HepG2 (cell line): Measurements from ENCODE around the gene FXYD4. TPM values are rescaled to one million over a fixed set of nuclear protein-coding genes. Genes with fewer than 3 reads are reported as not detected.

Experiments
- BRCA1 ChIP-seq: sonication (generic); formaldehyde crosslinking; IDR thresholded peaks from 2 replicates; pipeline ENCODE4 v1.4.0; 2020; ENCODE audit warnings: missing genetic modification reagents
- CEBPG ChIP-seq: IDR thresholded peaks from 2 replicates; pipeline ENCODE4 v1.6.1; 2016
- HDAC2 ChIP-seq: sonication (generic); formaldehyde crosslinking; IDR thresholded peaks from 2 replicates; pipeline ENCODE4 v1.4.0; 2020; ENCODE audit warnings: missing genetic modification reagents
- NFATC3 ChIP-seq: sonication (generic); formaldehyde crosslinking; IDR thresholded peaks from 2 replicates; pipeline ENCODE4 v1.5.1; 2020; ENCODE audit warnings: mild to moderate bottlenecking, missing genetic modification reagents
- NFYB ChIP-seq: sonication (generic); formaldehyde crosslinking; IDR thresholded peaks from 2 replicates; pipeline ENCODE4 v1.4.0; 2020; ENCODE audit warnings: missing genetic modification reagents
- NR1H2 ChIP-seq: sonication (generic); formaldehyde crosslinking; IDR thresholded peaks from 2 replicates; pipeline ENCODE4 v1.8.1; 2022; ENCODE audit warnings: low read depth, missing genetic modification reagents, borderline replicate concordance
- RFXAP ChIP-seq: sonication (generic); formaldehyde crosslinking; IDR thresholded peaks from 2 replicates; pipeline ENCODE4 v1.4.0; 2020; ENCODE audit warnings: missing genetic modification reagents, borderline replicate concordance
- TCF7L2 ChIP-seq: IDR thresholded peaks from 2 replicates; pipeline ENCODE4 v1.6.1; 2011; ENCODE audit warnings: mild to moderate bottlenecking, low read depth, low read length, moderate library complexity
- ZNF350 ChIP-seq: sonication (generic); formaldehyde crosslinking; IDR thresholded peaks from 2 replicates; pipeline ENCODE4 v1.4.0; 2020; ENCODE audit warnings: mild to moderate bottlenecking, low read depth, missing genetic modification reagents, borderline replicate concordance
- ZNF543 ChIP-seq: sonication (generic); formaldehyde crosslinking; IDR thresholded peaks from 2 replicates; pipeline ENCODE4 v1.4.0; 2020; ENCODE audit warnings: mild to moderate bottlenecking, missing genetic modification reagents
- ZNF557 ChIP-seq: sonication (generic); formaldehyde crosslinking; IDR thresholded peaks from 2 replicates; pipeline ENCODE4 v1.4.0; 2020; ENCODE audit warnings: missing genetic modification reagents
- ZNF879 ChIP-seq: sonication (generic); formaldehyde crosslinking; IDR thresholded peaks from 2 replicates; pipeline ENCODE4 v1.8.1; 2023; ENCODE audit warnings: missing genetic modification reagents
- polyA plus RNA-seq, 8 experiments: library from polyadenylated mRNA; depleted of rRNA in 3 of 8; stranded (reverse) in 7 of 8; unstranded in 1 of 8; fragments of >200 nt; fragmentation: Illumina TruSeq in 4 of 8; extraction: Trizol in 4 of 8; gene quantifications; 2 replicates each; pipeline versions ENCODE4 v1.2.1 to v1.2.3, GENCODE V29; 2011 to 2016; ENCODE audit warnings: low read depth in 4 of 8, missing spikeins in 1 of 8, mixed read lengths in 1 of 8; ENCODE audit not compliant: insufficient read depth in 1 of 8
- total RNA-seq, 5 experiments: library from RNA; depleted of rRNA; stranded (reverse); fragments of >200 nt; fragmentation: Illumina TruSeq; extraction: Trizol; gene quantifications; 2 replicates each; pipeline ENCODE4 v1.2.3, GENCODE V29; 2016; ENCODE audit warnings: low read depth in 1 of 5
- TF ChIP-seq, protein P1 (sequence below): IDR thresholded peaks from 2 replicates; pipeline ENCODE4 v1.4.0; 2020; ENCODE audit warnings: mild to moderate bottlenecking, missing genetic modification reagents
- TF ChIP-seq, protein P2 (sequence below): sonication (generic); formaldehyde crosslinking; IDR thresholded peaks from 2 replicates; pipeline ENCODE4 v1.8.1; 2022; ENCODE audit warnings: mild to moderate bottlenecking, missing genetic modification reagents
- TF ChIP-seq, protein P3 (sequence below): IDR thresholded peaks from 2 replicates; pipeline ENCODE4 v1.6.1; 2016; ENCODE audit warnings: missing genetic modification reagents, missing compliant biosample characterization
- TF ChIP-seq, protein P4 (sequence below): sonication (generic); formaldehyde crosslinking; IDR thresholded peaks from 2 replicates; pipeline ENCODE4 v1.4.0; 2020; ENCODE audit warnings: missing genetic modification reagents
- TF ChIP-seq, protein P5 (sequence below): sonication (generic); formaldehyde crosslinking; IDR thresholded peaks from 2 replicates; pipeline ENCODE4 v1.8.1; 2023; ENCODE audit warnings: mild to moderate bottlenecking, inconsistent platforms, moderate library complexity, missing genetic modification reagents, borderline replicate concordance
- TF ChIP-seq, protein P6 (sequence below): sonication (generic); formaldehyde crosslinking; IDR thresholded peaks from 2 replicates; pipeline ENCODE4 v1.8.1; 2023; ENCODE audit warnings: mild to moderate bottlenecking, moderate library complexity, missing genetic modification reagents
- TF ChIP-seq, protein P7 (sequence below): sonication (generic); formaldehyde crosslinking; IDR thresholded peaks from 2 replicates; pipeline ENCODE4 v1.5.0; 2020; ENCODE audit warnings: mild to moderate bottlenecking, low read depth, missing genetic modification reagents, borderline replicate concordance

The FXYD4 gene
- total and polyA plus RNA-seq, 2 of the 13 experiments (the other 11 are each of a cell fraction or from before 2014, with no cell fraction given) = not detected

DNA sequence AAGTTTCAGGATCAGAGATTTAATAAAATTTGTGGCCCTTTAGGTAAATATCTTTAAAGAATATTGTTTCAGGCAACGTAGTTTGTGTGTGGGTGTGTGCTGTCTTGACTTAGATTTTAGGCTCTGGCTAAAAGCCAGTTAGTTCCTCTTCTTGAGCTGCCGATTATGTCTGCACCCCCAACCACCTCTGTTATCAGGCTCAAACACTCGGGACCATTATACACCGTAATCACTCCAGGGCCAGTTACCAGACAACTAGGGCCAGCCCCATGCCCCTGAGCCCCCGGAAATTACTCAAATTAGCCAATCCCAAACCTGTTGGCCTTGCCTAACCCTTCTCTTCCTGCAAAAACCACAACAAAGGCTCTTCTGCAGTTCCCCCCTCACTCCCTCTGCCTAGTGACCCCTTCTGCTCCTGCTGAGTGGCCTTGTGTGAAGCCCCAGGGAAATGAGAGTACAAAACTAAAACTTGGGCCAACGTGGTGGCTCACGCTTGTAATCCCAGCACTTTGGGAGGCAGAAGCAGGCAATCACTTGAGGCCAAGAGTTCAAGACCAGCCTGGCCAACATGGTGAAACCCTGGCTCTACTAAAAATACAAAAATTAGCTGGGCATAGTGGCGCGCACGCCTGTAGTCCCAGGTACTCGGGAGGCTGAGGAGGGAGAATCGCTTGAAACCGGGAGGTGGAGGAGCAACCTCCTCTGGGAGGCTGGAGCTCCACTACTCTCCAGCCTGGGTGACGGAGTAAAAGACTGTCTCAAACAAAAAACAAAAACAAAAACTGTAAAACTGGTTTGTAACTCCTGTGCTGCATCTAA is 46.7 kb downstream of the FXYD4 start (continued):
- no peak for TF ChIP-seq ZNF543 (CRISPR knock-in tag)
- no peak for TF ChIP-seq BRCA1 (CRISPR knock-in tag)
- 0 out of 2 replicates have a peak, but pooled peaks have one; percentile 50 for TF ChIP-seq RFXAP (CRISPR knock-in tag)
- TF ChIP-seq, protein P1, sequence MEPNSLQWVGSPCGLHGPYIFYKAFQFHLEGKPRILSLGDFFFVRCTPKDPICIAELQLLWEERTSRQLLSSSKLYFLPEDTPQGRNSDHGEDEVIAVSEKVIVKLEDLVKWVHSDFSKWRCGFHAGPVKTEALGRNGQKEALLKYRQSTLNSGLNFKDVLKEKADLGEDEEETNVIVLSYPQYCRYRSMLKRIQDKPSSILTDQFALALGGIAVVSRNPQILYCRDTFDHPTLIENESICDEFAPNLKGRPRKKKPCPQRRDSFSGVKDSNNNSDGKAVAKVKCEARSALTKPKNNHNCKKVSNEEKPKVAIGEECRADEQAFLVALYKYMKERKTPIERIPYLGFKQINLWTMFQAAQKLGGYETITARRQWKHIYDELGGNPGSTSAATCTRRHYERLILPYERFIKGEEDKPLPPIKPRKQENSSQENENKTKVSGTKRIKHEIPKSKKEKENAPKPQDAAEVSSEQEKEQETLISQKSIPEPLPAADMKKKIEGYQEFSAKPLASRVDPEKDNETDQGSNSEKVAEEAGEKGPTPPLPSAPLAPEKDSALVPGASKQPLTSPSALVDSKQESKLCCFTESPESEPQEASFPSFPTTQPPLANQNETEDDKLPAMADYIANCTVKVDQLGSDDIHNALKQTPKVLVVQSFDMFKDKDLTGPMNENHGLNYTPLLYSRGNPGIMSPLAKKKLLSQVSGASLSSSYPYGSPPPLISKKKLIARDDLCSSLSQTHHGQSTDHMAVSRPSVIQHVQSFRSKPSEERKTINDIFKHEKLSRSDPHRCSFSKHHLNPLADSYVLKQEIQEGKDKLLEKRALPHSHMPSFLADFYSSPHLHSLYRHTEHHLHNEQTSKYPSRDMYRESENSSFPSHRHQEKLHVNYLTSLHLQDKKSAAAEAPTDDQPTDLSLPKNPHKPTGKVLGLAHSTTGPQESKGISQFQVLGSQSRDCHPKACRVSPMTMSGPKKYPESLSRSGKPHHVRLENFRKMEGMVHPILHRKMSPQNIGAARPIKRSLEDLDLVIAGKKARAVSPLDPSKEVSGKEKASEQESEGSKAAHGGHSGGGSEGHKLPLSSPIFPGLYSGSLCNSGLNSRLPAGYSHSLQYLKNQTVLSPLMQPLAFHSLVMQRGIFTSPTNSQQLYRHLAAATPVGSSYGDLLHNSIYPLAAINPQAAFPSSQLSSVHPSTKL = peak; percentile 83
- no peak for TF ChIP-seq NFATC3
- peak; percentile 53; the same call in 1 of the 2 replicates for TF ChIP-seq ZNF350 (CRISPR knock-in tag)
- TF ChIP-seq, protein P2, sequence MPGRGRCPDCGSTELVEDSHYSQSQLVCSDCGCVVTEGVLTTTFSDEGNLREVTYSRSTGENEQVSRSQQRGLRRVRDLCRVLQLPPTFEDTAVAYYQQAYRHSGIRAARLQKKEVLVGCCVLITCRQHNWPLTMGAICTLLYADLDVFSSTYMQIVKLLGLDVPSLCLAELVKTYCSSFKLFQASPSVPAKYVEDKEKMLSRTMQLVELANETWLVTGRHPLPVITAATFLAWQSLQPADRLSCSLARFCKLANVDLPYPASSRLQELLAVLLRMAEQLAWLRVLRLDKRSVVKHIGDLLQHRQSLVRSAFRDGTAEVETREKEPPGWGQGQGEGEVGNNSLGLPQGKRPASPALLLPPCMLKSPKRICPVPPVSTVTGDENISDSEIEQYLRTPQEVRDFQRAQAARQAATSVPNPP (CRISPR knock-in tag) = no peak
- TF ChIP-seq ZNF879 (CRISPR knock-in tag) = no peak
- TF ChIP-seq, protein P3, sequence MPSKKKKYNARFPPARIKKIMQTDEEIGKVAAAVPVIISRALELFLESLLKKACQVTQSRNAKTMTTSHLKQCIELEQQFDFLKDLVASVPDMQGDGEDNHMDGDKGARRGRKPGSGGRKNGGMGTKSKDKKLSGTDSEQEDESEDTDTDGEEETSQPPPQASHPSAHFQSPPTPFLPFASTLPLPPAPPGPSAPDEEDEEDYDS (CRISPR knock-in tag) = 0 out of 2 replicates have a peak, but pooled peaks have one; percentile 59
- no peak for TF ChIP-seq ZNF557 (CRISPR knock-in tag)
- peak; percentile 62 for TF ChIP-seq NFYB
- TF ChIP-seq, protein P4, sequence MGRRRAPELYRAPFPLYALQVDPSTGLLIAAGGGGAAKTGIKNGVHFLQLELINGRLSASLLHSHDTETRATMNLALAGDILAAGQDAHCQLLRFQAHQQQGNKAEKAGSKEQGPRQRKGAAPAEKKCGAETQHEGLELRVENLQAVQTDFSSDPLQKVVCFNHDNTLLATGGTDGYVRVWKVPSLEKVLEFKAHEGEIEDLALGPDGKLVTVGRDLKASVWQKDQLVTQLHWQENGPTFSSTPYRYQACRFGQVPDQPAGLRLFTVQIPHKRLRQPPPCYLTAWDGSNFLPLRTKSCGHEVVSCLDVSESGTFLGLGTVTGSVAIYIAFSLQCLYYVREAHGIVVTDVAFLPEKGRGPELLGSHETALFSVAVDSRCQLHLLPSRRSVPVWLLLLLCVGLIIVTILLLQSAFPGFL = no peak
- TF ChIP-seq, protein P5, sequence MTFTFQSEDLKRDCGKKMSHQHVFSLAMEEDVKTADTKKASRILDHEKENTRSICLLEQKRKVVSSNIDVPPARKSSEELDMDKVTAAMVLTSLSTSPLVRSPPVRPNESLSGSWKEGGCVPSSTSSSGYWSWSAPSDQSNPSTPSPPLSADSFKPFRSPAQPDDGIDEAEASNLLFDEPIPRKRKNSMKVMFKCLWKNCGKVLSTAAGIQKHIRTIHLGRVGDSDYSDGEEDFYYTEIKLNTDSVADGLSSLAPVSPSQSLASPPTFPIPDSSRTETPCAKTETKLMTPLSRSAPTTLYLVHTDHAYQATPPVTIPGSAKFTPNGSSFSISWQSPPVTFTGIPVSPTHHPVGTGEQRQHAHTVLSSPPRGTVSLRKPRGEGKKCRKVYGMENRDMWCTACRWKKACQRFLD (CRISPR knock-in tag) = no peak
- peak; percentile 72; the same call in 1 of the 2 replicates for TF ChIP-seq HDAC2 (CRISPR knock-in tag)
- TF ChIP-seq NR1H2 (CRISPR knock-in tag) = no peak
- peak; percentile 88 for TF ChIP-seq CEBPG (CRISPR knock-in tag)
- TF ChIP-seq, protein P6, sequence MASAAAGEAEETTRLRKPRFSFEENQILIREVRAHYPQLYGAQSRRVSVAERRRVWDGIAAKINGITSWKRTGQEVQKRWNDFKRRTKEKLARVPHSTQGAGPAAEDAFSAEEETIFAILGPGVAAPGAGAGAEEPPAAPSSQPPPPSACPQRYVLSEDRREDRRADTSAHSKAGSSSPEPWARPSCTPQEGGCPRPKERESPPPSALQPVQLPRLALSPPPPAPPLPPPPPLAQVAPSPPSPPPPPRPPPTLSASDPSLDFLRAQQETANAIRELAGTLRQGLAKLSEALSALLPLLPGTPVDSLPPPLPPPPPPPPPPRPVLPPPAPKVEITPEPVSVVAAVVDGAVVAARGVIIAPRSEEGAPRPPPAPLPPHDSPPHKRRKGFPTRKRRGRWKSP (CRISPR knock-in tag) = no peak
- 0 out of 2 replicates have a peak, but pooled peaks have one; percentile 39 for TF ChIP-seq TCF7L2
- TF ChIP-seq, protein P7, sequence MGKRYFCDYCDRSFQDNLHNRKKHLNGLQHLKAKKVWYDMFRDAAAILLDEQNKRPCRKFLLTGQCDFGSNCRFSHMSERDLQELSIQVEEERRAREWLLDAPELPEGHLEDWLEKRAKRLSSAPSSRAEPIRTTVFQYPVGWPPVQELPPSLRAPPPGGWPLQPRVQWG (CRISPR knock-in tag) = no peak
